Cerebellar nuclear complex (tissue), 1 donor: Measurements from ENCODE around the gene SH3GL1.

Source experiments
- DNase-seq, 2 experiments: peaks; one replicate each; lab custom pipeline; 2025; lab: John Stamatoyannopoulos, UW

The SH3GL1 gene

GRCh38 chr19:4431808-4432674 lies 31.7 kb upstream of the SH3GL1 start:
- DNase-seq = no peak

DNA sequence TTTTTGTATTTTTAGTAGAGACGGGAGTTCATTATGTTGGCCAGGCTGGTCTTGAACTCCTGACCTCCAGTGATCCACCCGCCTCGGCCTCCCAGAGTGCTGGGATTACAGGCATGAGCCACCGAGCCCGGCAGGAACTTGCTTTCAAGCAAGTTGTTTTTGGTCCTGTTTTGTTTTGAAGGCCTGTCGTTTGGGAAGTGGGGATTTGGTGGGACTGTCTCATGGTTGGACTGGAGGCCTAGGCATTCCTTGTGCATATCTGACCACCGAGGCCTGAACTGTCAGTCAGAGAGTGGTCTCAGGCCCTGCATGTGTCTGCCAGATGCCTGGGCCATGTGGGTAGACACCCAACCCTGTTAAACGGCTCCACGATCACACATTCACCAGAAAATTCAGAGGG lies 30.9 kb upstream of the SH3GL1 start:
- DNase-seq = no peak

- no peak for DNase-seq
These were observed 30.4 kb upstream of the SH3GL1 start for GRCh38 chr19:4430760-4431159.

DNA sequence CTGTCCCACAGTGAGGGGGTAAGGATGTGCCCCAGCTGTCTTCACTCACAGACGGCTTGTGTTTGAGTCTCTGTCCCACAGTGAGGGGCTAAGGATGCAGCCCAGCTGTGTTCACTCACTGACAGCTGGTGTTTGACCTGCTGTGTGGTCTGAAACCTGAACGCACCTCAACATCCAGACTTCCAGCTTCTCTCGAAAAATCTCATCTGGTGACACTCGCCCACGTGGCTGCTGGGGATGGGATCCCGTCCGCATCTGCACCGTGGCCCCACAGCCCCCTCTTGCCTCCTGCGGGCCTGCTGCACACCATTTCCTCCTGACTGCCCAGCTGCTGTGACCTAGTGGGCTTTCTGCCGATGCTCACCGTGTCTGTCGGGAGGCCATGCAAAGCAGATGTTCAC lies 29.4 kb upstream of the SH3GL1 start:
- DNase-seq = no peak

- no peak for DNase-seq
These were observed 28.9 kb upstream of the SH3GL1 start for GRCh38 chr19:4429256-4429655.

DNA sequence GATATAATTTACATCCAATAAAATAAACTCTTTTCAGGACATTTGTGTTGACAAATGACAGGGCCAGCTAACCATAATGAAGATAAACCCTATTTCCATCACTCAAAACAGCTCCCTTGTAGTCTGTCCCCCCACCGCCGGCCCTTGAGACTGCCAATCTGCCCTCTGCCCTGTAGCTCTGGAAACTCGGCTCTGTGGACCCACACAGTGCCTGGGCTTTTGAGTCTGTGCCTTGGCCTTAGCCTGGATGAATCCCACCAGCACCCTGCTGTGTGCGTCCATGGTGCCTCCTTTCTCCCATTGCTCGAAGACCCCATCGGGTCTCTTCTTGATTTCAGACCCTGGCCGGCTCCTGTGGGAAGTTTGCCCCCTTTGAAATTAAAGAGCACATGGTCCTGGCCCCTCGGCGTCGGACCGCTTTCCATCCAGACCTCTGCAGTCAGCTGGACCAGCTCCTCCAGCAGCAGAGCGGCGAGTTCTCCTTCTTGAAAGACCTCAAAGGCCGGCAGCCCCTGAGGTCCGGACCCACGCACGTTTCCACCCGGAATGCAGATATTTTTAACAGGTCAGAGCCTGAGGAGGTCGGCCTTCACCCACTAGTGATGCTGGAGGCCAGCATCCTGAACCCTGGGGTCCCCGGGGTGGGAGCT lies 28.1 kb upstream of the SH3GL1 start:
- DNase-seq = no peak

DNA sequence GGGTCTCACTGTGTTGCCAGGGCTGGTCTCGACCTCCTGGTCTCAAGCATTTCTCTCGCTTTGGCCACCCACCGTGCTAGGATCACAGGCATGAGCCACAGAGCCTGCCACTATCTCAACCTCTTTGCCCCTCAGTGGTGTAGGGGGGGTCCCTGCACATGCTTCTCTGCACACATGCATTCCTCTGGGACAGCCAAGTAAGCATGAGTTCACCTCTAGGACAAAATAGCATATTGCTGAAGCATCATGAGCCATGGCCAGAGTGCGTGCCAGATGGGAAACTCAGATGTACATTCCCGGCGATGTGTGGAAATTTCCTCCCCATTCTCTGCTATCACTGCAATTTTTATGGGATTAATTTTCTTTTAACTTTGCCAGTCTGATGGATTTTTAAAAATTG lies 25.2 kb upstream of the SH3GL1 start:
- no peak for DNase-seq

DNA sequence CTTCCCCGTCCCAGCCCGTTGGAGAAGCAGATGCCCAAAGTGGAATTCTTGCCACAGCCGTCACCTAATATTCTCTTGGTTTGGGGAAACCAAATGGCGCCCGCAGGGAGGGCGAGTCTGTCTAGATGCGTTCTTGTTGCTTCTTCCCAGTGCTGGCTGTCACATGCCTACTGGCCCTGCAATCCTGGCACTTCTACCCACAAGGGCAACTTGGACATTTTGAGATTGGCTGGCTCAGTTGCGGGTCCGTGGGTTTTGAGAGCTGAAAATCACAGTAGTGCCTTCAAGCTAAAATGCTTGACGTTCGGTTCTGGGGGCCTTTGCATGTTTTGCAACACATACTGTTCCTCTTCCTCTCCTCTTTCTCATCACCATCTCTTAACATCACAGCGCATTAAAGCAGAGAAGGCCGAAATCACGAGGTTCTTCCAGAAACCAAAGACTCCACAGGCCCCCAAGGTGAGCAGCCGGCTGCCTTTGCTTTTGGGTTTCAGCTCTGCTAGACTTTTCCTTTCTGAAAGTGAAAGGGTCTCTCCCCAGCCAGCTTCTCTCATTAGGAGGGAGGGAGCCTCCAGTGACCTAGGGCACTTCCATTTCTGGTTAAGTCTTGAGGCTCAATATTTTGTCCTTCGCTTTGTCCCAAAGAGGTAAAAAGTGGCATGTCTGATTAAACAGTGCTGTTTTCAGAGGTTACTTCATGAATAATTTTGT lies 23.2 kb upstream of the SH3GL1 start:
- no peak for DNase-seq

GRCh38 chr19:4416268-4416667 lies 15.9 kb upstream of the SH3GL1 start:
- DNase-seq = no peak

GRCh38 chr19:4415352-4415751 lies 15.0 kb upstream of the SH3GL1 start:
- DNase-seq = peak in 1 of 2 experiments; percentile 81

- no peak for DNase-seq
These were observed 14.5 kb upstream of the SH3GL1 start for GRCh38 chr19:4414800-4415321.

- DNase-seq = no peak
These were observed 13.9 kb upstream of the SH3GL1 start for GRCh38 chr19:4414144-4414799.

- no peak for DNase-seq
These were observed 13.2 kb upstream of the SH3GL1 start for GRCh38 chr19:4413588-4413987.

DNA sequence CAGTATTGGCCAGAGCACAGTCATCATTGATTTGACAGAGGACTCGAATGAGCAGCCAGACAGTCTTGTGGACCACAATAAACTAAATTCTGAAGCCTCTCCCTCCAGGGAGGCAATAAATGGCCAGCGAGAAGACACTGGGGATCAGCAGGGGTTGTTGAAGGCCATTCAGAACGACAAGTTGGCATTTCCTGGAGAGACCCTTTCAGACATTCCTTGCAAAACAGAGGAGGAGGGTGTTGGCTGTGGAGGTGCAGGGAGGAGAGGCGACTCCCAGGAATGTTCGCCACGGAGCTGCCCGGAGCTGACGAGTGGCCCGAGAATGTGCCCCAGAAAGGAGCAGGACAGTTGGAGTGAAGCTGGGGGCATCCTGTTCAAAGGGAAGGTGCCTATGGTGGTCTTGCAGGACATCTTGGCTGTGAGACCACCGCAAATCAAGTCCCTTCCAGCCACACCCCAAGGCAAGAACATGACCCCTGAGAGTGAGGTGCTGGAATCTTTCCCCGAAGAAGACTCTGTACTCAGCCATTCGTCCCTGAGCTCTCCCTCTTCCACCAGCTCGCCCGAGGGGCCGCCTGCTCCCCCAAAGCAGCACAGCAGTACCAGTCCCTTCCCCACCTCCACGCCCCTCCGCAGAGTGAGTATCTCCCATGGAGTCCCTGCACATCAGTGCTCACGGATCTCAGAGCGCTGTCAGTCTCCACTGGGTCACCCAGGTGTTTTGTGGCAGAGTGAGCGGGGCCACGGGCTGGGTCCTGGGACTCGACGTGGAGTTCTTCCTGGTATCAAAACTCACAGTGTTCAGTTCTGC lies 9.0 kb upstream of the SH3GL1 start:
- no peak for DNase-seq

DNA sequence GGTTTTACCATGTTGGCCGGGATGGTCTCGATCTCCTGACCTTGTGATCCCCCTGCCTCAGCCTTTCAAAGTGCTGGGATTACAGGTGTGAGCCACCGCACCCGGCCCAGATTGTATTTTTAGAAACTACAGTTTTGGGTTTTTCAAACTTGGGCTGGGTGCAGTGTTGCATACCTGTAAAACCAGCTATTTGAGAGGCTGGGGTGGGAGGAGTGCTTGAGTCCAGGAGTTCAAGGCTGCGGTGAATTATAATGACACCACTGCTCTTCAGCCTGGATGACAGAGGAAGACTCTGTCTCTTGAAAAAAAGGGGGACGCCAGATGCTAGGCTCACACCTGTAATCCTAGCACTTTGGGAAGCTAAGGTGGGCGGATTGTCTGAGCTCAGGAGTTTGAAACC lies 6.3 kb upstream of the SH3GL1 start:
- no peak for DNase-seq

DNA sequence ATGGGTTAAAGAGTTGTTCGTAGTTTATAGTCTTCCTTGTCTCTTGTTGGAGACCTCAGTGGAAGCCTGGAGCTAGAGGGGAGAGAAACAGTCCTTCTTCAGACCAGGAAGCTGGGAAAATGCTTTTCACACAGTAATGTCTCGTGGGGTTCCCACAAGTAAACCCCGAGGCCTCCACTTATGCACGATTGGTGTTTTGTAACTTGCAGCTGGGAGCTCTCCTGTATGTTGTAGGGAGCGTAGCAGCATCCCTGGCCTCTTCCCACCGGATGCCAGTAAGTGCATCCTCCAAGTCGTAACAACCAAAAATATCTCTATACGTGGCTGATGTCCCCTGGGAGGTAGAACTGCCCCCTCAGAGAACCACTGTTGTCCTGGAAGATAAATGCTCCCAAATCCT lies 5.6 kb upstream of the SH3GL1 start:
- no peak for DNase-seq

- no peak for DNase-seq
These were observed 2.8 kb upstream of the SH3GL1 start for GRCh38 chr19:4403005-4403761.

GRCh38 chr19:4402171-4403004 lies 2.0 kb upstream of the SH3GL1 start, which contains the start of gene CHAF1A:
CHAF1A (plus strand) TSS chr19:4402640; CDS start chr19:4402763, 123 bp downstream.
- DNase-seq = peak; percentile 97 to 99

DNA sequence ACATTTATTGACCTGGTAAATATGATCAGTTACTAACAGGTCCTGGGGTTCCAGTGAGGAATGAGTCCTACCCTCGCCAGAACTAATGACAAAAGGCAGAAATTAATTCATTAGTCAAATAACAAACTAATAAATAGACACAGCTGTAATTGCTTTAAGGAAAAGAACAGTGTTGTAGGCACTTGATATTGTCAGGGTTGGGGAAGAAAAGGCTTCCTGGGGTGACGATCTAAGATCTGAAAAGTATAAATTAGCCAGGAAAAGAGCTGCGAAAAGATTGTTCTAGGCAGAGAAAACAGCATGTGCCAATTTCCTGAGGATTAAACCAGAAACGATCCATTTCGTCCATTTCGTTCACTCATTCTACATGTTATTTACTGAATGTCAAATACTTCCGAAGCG lies 1.4 kb upstream of the SH3GL1 start:
- no peak for DNase-seq

GRCh38 chr19:4399812-4400134 lies 574 bp downstream of the SH3GL1 start:
- DNase-seq = no peak
